Effector memory CD8-positive, alpha-beta T cell (primary cell): Measurements from ENCODE around the gene CYP27C1.

Source experiments
- ATAC-seq: fragments of 150-1000 bp; cut with Tn5 transposase; replicated peaks from 2 replicates; pipeline ENCODE4 v1.10.0; 2021; ENCODE audit warnings: mild to moderate bottlenecking, moderate library complexity
- DNase-seq, 3 experiments: peaks; one replicate each; pipeline ENCODE4 v3.0.0; 2021
- H3K27ac Mint-ChIP-seq, 2 donors: one replicate each; pipeline ENCODE4 v1.8.0; 2022; ENCODE audit warnings: mild to moderate bottlenecking in 2 of 2, mixed read lengths in 2 of 2, moderate library complexity in 2 of 2
- H3K27me3 Mint-ChIP-seq, 2 donors: one replicate each; pipeline ENCODE4 v1.8.0; 2022; ENCODE audit warnings: mixed read lengths in 2 of 2
- H3K36me3 Mint-ChIP-seq: one replicate; pipeline ENCODE4 v1.8.0; 2022; ENCODE audit warnings: mild to moderate bottlenecking, moderate library complexity, mixed read lengths; ENCODE audit not compliant: insufficient read depth
- H3K4me1 Mint-ChIP-seq, 2 donors: one replicate each; pipeline ENCODE4 v1.8.0; 2022; ENCODE audit warnings: low read depth in 2 of 2, mixed read lengths in 2 of 2
- H3K4me3 Mint-ChIP-seq, 2 donors: one replicate each; pipeline ENCODE4 v1.8.0; 2022; ENCODE audit warnings: mild to moderate bottlenecking in 2 of 2, mixed read lengths in 2 of 2, moderate library complexity in 2 of 2
- H3K9me3 Mint-ChIP-seq, 2 donors: one replicate each; pipeline ENCODE4 v1.8.0; 2022; ENCODE audit warnings: mixed read lengths in 2 of 2

Gene CYP27C1

GRCh38 chr2:127195140-127196074 is 24.7 kb downstream of the CYP27C1 start:
- DNase-seq: no peak
- no peaks in the 10 kb centered on the region for H3K36me3 Mint-ChIP-seq
- peaks cover 9 to 29% of the 10 kb centered on the region in 2 donors for H3K27me3 Mint-ChIP-seq
- no peak overlapping the region for H3K27ac Mint-ChIP-seq
- no peak for ATAC-seq
- H3K4me1 Mint-ChIP-seq: peaks cover 4 to 8% of the 10 kb centered on the region in 2 donors
- H3K4me3 Mint-ChIP-seq: no peak overlapping the region
- H3K9me3 Mint-ChIP-seq: no peaks in the 10 kb centered on the region

- no peak for DNase-seq
- Mint-ChIP-seq H3K27me3 (peaks cover 17 to 34% of the 10 kb centered on the region in 2 donors), H3K9me3 (no peaks in the 10 kb centered on the region), H3K27ac (no peak overlapping the region), H3K4me3 (no peak overlapping the region), H3K4me1 (peaks cover 4 to 8% of the 10 kb centered on the region in 2 donors), H3K36me3 (no peaks in the 10 kb centered on the region)
- no peak for ATAC-seq
These were observed 25.7 kb downstream of the CYP27C1 start for GRCh38 chr2:127194447-127194846.

- DNase-seq: no peak
- Mint-ChIP-seq H3K27ac (no peak overlapping the region), H3K4me3 (no peak overlapping the region), H3K4me1 (peaks cover 4 to 8% of the 10 kb centered on the region in 2 donors), H3K9me3 (no peaks in the 10 kb centered on the region), H3K27me3 (peaks cover 19 to 39% of the 10 kb centered on the region in 2 donors), H3K36me3 (no peaks in the 10 kb centered on the region)
- no peak for ATAC-seq
These were observed 26.2 kb downstream of the CYP27C1 start for GRCh38 chr2:127193967-127194280.

GRCh38 chr2:127193164-127193966 is 26.7 kb downstream of the CYP27C1 start:
- no peak overlapping the region for H3K27ac Mint-ChIP-seq
- H3K36me3 Mint-ChIP-seq: no peaks in the 10 kb centered on the region
- no peak overlapping the region for H3K4me3 Mint-ChIP-seq
- ATAC-seq (no peak), DNase-seq (no peak)
- peaks cover 25 to 45% of the 10 kb centered on the region in 2 donors for H3K27me3 Mint-ChIP-seq
- no peaks in the 10 kb centered on the region for H3K9me3 Mint-ChIP-seq
- H3K4me1 Mint-ChIP-seq: peaks cover 4 to 8% of the 10 kb centered on the region in 2 donors

- Mint-ChIP-seq H3K27me3 (peaks cover 37 to 63% of the 10 kb centered on the region in 2 donors), H3K9me3 (no peaks in the 10 kb centered on the region), H3K27ac (no peak overlapping the region), H3K4me1 (no peaks in the 10 kb centered on the region), H3K4me3 (no peak overlapping the region), H3K36me3 (peaks cover under 1% of the 10 kb centered on the region)
- no peak for ATAC-seq
- DNase-seq: no peak
These were observed 28.5 kb downstream of the CYP27C1 start for GRCh38 chr2:127191331-127192219.

GRCh38 chr2:127188797-127189196 is 31.3 kb downstream of the CYP27C1 start:
- no peak overlapping the region for H3K27ac Mint-ChIP-seq
- ATAC-seq: no peak
- peaks cover 4 to 5% of the 10 kb centered on the region in 2 donors for H3K4me1 Mint-ChIP-seq
- H3K4me3 Mint-ChIP-seq: no peak overlapping the region
- peaks cover 53 to 75% of the 10 kb centered on the region in 2 donors for H3K27me3 Mint-ChIP-seq
- no peak for DNase-seq
- peaks cover 4% of the 10 kb centered on the region for H3K36me3 Mint-ChIP-seq
- no peaks in the 10 kb centered on the region for H3K9me3 Mint-ChIP-seq

GRCh38 chr2:127187831-127188230 is 32.3 kb downstream of the CYP27C1 start:
- H3K27me3 Mint-ChIP-seq: peaks cover 53 to 75% of the 10 kb centered on the region in 2 donors
- ATAC-seq (no peak), DNase-seq (no peak)
- no peak overlapping the region for H3K4me3 Mint-ChIP-seq
- H3K36me3 Mint-ChIP-seq: peaks cover 4% of the 10 kb centered on the region
- no peaks in the 10 kb centered on the region for H3K9me3 Mint-ChIP-seq
- H3K4me1 Mint-ChIP-seq: peaks cover 4 to 5% of the 10 kb centered on the region in 2 donors
- no peak overlapping the region for H3K27ac Mint-ChIP-seq

GRCh38 chr2:127187081-127187775 is 32.9 kb downstream of the CYP27C1 start:
- ATAC-seq (no peak), DNase-seq (no peak)
- Mint-ChIP-seq H3K4me3 (no peak overlapping the region), H3K9me3 (no peaks in the 10 kb centered on the region), H3K27ac (no peak overlapping the region), H3K36me3 (peaks cover 4% of the 10 kb centered on the region), H3K4me1 (peaks cover 4 to 5% of the 10 kb centered on the region in 2 donors), H3K27me3 (peaks cover 50 to 76% of the 10 kb centered on the region in 2 donors)

- ATAC-seq: no peak
- H3K4me1 Mint-ChIP-seq: peaks cover 4 to 5% of the 10 kb centered on the region in 2 donors
- H3K36me3 Mint-ChIP-seq: peaks cover 4% of the 10 kb centered on the region
- no peak for DNase-seq
- H3K27me3 Mint-ChIP-seq: peaks cover 44 to 66% of the 10 kb centered on the region in 2 donors
- no peak overlapping the region for H3K4me3 Mint-ChIP-seq
- H3K9me3 Mint-ChIP-seq: peaks cover under 1 to 3% of the 10 kb centered on the region in 2 donors
- H3K27ac Mint-ChIP-seq: no peak overlapping the region
These were observed 34.4 kb downstream of the CYP27C1 start for GRCh38 chr2:127185705-127186104.

GRCh38 chr2:127185093-127185492 is 35.0 kb downstream of the CYP27C1 start:
- peaks cover 3 to 9% of the 10 kb centered on the region in 2 donors for H3K9me3 Mint-ChIP-seq
- H3K4me1 Mint-ChIP-seq: peaks cover 4 to 5% of the 10 kb centered on the region in 2 donors
- H3K36me3 Mint-ChIP-seq: peaks cover 4% of the 10 kb centered on the region
- H3K4me3 Mint-ChIP-seq: no peak overlapping the region
- no peak for DNase-seq
- peaks cover 42 to 66% of the 10 kb centered on the region in 2 donors for H3K27me3 Mint-ChIP-seq
- peak overlapping the region in 1 of 2 donors; percentile 59 for H3K27ac Mint-ChIP-seq
- ATAC-seq: no peak

GRCh38 chr2:127183771-127184170 is 36.3 kb downstream of the CYP27C1 start:
- DNase-seq: no peak
- Mint-ChIP-seq H3K36me3 (peaks cover 4% of the 10 kb centered on the region), H3K9me3 (peaks cover 3 to 11% of the 10 kb centered on the region in 2 donors), H3K4me3 (no peak overlapping the region), H3K27me3 (peaks cover 33 to 55% of the 10 kb centered on the region in 2 donors), H3K4me1 (peaks cover 4 to 5% of the 10 kb centered on the region in 2 donors), H3K27ac (no peak overlapping the region)
- no peak for ATAC-seq

GRCh38 chr2:127182626-127183458 is 37.3 kb downstream of the CYP27C1 start:
- peaks cover 4 to 5% of the 10 kb centered on the region in 2 donors for H3K4me1 Mint-ChIP-seq
- peak overlapping the region in 1 of 2 donors; percentile 12 for H3K27ac Mint-ChIP-seq
- H3K36me3 Mint-ChIP-seq: peaks cover 4% of the 10 kb centered on the region
- no peak for ATAC-seq
- H3K27me3 Mint-ChIP-seq: peaks cover 25 to 46% of the 10 kb centered on the region in 2 donors
- H3K9me3 Mint-ChIP-seq: peaks cover 3 to 11% of the 10 kb centered on the region in 2 donors
- no peak overlapping the region for H3K4me3 Mint-ChIP-seq
- no peak for DNase-seq
